Parathyroid adenoma (tissue), 2 donors: ENCODE results near the gene C14orf119.
A peak's percentile ranks its signal among the peaks of the same experiment; 100 is the strongest.

Source experiments
- H2AFZ ChIP-seq: fragments of 300-600 bp; sonication (generic); one replicate; pipeline ENCODE4 v1.7.0; 2017; ENCODE audit warnings: antibody characterized with exemption, mild to moderate bottlenecking
- H3K27ac ChIP-seq: fragments of 300-600 bp; sonication (generic); one replicate; pipeline ENCODE4 v1.7.0; 2017
- H3K27me3 ChIP-seq: fragments of 300-600 bp; sonication (generic); one replicate; pipeline ENCODE4 v1.7.0; 2017; ENCODE audit warnings: low read length; ENCODE audit not compliant: control insufficient read depth, insufficient read depth
- H3K36me3 ChIP-seq: fragments of 300-600 bp; sonication (generic); one replicate; pipeline ENCODE4 v1.7.0; 2017; ENCODE audit warnings: low read length; ENCODE audit not compliant: control insufficient read depth, insufficient read depth
- H3K4me1 ChIP-seq: fragments of 300-600 bp; sonication (generic); one replicate; pipeline ENCODE4 v1.7.0; 2017; ENCODE audit warnings: control low read depth
- H3K4me2 ChIP-seq: fragments of 300-600 bp; sonication (generic); one replicate; pipeline ENCODE4 v1.7.0; 2017; ENCODE audit warnings: low read length
- H3K4me3 ChIP-seq: fragments of 300-600 bp; sonication (generic); one replicate; pipeline ENCODE4 v1.7.0; 2017; ENCODE audit warnings: low read depth, low read length
- H3K79me2 ChIP-seq: fragments of 300-600 bp; sonication (generic); one replicate; pipeline ENCODE4 v1.7.0; 2017; ENCODE audit warnings: control low read depth
- H3K9ac ChIP-seq: fragments of 300-600 bp; sonication (generic); one replicate; pipeline ENCODE4 v1.7.0; 2017; ENCODE audit warnings: mild to moderate bottlenecking
- H3K9me3 ChIP-seq: fragments of 300-600 bp; sonication (generic); one replicate; pipeline ENCODE4 v1.7.0; 2017; ENCODE audit warnings: low read length; ENCODE audit not compliant: control insufficient read depth
- TF ChIP-seq, protein P1 (sequence below): fragments of 300-600 bp; sonication (generic); IDR thresholded peaks from one replicate; pipeline ENCODE4 v1.7.0; 2017; ENCODE audit warnings: antibody characterized with exemption, mild to moderate bottlenecking
- donor health status: primary hyperparathyroidism.

The C14orf119 gene

DNA sequence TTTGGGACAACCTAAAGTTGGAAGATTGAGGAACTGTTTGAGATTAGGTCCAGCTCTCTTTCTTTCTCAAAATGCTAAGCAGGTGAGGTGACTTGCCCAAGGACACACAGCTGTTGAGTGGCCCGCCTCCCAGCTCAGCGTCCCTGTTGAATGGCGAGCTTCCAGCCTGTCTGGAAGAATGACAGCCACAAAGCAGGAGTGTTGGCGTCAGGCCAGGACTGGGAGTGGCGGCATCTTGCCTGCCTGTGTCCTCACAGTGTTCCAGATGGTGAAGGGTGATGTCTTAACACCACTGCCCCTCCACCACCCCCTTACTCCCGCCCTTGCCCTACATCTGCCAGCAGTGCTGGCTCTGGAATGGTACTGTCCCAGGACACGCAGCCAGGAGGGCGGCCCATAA lies 28.1 kb downstream of the C14orf119 start:
- Histone ChIP-seq H3K4me3 (no peak overlapping the region), H3K27ac (peak overlapping the region; percentile 100), H3K4me2 (no peak overlapping the region), H3K9ac (no peak overlapping the region), H2AFZ (no peak overlapping the region), H3K9me3 (no peaks in the 10 kb centered on the region), H3K79me2 (no peaks in the 10 kb centered on the region), H3K27me3 (no peaks in the 10 kb centered on the region), H3K36me3 (no peaks in the 10 kb centered on the region), H3K4me1 (peaks cover 60% of the 10 kb centered on the region)
- TF ChIP-seq, protein P1, sequence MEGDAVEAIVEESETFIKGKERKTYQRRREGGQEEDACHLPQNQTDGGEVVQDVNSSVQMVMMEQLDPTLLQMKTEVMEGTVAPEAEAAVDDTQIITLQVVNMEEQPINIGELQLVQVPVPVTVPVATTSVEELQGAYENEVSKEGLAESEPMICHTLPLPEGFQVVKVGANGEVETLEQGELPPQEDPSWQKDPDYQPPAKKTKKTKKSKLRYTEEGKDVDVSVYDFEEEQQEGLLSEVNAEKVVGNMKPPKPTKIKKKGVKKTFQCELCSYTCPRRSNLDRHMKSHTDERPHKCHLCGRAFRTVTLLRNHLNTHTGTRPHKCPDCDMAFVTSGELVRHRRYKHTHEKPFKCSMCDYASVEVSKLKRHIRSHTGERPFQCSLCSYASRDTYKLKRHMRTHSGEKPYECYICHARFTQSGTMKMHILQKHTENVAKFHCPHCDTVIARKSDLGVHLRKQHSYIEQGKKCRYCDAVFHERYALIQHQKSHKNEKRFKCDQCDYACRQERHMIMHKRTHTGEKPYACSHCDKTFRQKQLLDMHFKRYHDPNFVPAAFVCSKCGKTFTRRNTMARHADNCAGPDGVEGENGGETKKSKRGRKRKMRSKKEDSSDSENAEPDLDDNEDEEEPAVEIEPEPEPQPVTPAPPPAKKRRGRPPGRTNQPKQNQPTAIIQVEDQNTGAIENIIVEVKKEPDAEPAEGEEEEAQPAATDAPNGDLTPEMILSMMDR = no peak

DNA sequence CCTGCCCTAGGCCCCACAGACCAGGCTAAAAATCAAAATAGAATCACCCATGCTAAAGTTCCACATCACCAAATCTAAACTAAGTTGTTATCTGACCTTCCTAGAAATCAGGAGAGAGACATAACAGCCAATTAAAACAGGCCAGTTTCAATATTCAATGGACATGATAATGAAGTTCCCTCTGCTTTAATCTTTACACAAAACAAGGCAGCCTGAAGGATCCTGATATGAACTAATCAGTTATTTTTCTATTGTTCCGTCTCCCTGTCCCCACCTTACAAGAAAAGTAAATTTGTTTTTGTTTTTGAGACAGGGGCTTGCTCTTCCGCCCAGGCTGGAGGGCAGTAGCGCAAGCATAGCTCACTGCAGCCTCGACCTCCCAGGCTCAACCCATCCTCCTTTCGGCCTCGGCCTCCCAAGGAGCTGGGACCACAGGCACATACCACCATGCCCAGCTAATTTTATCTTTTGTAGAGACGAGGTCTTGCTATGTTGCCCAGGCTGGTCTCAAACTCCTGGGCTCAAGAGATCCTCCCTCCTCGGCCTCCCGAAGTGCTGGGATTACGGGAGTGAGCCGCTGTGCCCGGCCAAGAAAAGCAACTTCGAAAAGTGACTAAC lies 29.1 kb downstream of the C14orf119 start:
- TF ChIP-seq, protein P1 = no peak
- no peaks in the 10 kb centered on the region for H3K27me3 ChIP-seq
- no peak overlapping the region for H2AFZ ChIP-seq
- peaks cover 4% of the 10 kb centered on the region for H3K79me2 ChIP-seq
- H3K36me3 ChIP-seq = no peaks in the 10 kb centered on the region
- H3K27ac ChIP-seq = peak overlapping the region; percentile 100
- no peak overlapping the region for H3K4me2 ChIP-seq
- H3K4me3 ChIP-seq = no peak overlapping the region
- no peak overlapping the region for H3K9ac ChIP-seq
- no peaks in the 10 kb centered on the region for H3K9me3 ChIP-seq
- peaks cover 67% of the 10 kb centered on the region for H3K4me1 ChIP-seq

DNA sequence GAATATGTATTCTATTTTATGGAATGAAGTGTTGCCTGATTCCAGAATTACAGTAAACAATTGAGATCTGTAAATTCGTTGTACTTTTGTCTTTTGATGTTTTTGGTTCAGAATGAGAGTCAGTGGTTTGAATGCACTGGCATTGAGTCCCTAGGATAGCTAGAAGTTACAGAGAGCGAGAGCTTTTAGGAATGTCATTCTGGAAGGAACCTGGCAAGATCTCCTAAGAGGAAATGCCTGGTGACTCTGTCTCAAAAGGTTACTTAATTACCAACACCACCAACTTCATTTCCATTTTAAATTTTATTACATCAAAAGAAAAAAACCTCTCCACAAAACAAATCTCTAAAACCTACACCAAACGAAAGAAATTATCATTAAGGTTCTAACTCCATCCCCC lies 29.7 kb downstream of the C14orf119 start:
- Histone ChIP-seq H3K9me3 (no peaks in the 10 kb centered on the region), H3K4me2 (no peak overlapping the region), H3K4me3 (no peak overlapping the region), H3K27me3 (no peaks in the 10 kb centered on the region), H3K79me2 (peaks cover 4% of the 10 kb centered on the region), H3K27ac (peak overlapping the region; percentile 100), H3K36me3 (no peaks in the 10 kb centered on the region), H3K4me1 (peaks cover 72% of the 10 kb centered on the region), H3K9ac (no peak overlapping the region), H2AFZ (no peak overlapping the region)
- TF ChIP-seq, protein P1 = no peak

DNA sequence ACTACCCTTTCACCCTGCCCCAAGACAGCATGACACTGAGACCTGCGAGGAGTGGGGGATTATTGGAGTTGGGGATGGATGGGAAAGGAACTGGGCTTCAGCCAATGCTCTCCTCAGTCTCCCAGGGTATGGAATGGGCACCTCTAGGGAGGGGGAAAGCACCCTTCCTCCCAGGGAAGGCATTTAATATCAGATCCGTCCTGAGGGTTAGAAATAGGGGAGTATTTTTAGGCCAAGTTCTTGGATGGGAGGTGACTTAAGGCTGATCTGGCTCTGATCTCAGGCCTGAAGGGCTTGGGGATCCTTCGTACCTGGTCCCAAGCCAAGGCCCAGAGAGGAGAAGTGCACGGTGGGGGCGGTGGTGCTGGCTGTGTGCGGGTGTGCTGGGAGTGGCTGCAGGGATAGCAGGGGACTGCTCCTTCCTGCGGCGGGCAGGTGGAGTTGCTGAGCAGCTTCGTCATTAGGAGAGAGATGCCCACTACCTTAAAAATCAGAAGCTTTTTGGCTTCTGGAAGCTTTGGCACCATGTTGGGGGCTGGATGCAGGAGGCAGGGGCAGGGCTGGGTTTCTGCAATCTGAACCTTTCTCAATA lies 30.7 kb downstream of the C14orf119 start:
- H3K9me3 ChIP-seq = no peaks in the 10 kb centered on the region
- peaks cover 4% of the 10 kb centered on the region for H3K79me2 ChIP-seq
- TF ChIP-seq, protein P1 = no peak
- no peak overlapping the region for H3K9ac ChIP-seq
- H3K27ac ChIP-seq = peak overlapping the region; percentile 100
- H3K4me2 ChIP-seq = no peak overlapping the region
- H3K4me3 ChIP-seq = no peak overlapping the region
- H3K4me1 ChIP-seq = peaks cover 77% of the 10 kb centered on the region
- H3K27me3 ChIP-seq = no peaks in the 10 kb centered on the region
- peak overlapping the region; percentile 20 for H2AFZ ChIP-seq
- no peaks in the 10 kb centered on the region for H3K36me3 ChIP-seq
